Measurements from ENCODE around the gene SNCB. TPM values are rescaled to one million over a fixed set of nuclear protein-coding genes. Genes with fewer than 3 reads are reported as not detected.

Gene SNCB
- total and polyA plus RNA-seq, 2 donors from 2014 or later: not detected

DNA sequence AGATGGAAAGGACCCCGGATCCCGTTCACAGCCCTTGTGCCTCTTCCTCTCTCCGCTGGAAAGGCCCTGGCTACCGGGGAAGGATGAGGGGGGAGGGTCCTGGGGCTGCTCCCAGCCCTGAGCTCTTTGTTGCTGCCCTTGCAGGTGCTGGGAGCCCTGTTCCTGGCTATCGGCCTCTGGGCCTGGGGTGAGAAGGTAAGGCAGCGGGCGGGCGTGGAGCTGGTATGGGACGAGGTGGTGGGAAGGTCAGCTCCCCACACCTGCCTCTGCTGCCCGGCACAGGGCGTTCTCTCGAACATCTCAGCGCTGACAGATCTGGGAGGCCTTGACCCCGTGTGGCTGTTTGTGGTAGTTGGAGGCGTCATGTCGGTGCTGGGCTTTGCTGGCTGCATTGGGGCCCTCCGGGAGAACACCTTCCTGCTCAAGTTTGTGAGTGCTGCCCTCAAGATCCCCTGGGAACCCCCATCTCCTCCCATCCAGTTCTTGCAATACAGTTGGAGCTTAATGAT, 21.2 kb upstream of the SNCB start:
- no peak overlapping the region for H3K4me3 ChIP-seq (ENCODE audit: low read length in 3 of 3)
- TF ChIP-seq, protein P1, sequence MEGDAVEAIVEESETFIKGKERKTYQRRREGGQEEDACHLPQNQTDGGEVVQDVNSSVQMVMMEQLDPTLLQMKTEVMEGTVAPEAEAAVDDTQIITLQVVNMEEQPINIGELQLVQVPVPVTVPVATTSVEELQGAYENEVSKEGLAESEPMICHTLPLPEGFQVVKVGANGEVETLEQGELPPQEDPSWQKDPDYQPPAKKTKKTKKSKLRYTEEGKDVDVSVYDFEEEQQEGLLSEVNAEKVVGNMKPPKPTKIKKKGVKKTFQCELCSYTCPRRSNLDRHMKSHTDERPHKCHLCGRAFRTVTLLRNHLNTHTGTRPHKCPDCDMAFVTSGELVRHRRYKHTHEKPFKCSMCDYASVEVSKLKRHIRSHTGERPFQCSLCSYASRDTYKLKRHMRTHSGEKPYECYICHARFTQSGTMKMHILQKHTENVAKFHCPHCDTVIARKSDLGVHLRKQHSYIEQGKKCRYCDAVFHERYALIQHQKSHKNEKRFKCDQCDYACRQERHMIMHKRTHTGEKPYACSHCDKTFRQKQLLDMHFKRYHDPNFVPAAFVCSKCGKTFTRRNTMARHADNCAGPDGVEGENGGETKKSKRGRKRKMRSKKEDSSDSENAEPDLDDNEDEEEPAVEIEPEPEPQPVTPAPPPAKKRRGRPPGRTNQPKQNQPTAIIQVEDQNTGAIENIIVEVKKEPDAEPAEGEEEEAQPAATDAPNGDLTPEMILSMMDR (IDR thresholded peaks at IDR 0.05; ENCODE audit: borderline replicate concordance, extremely low read depth, insufficient read depth): no peak
- H3K27me3 ChIP-seq (ENCODE audit: control insufficient read depth, insufficient read depth, low read length): no peaks in the 10 kb centered on the region
- FAIRE-seq: no peak
- no peak overlapping the region for H3K9ac ChIP-seq (ENCODE audit: low read length in 3 of 3)
- intact Hi-C loops (cut with DNase I): no loop called here
- H3K4me1 ChIP-seq (ENCODE audit: control insufficient read depth in 2 of 3, insufficient read depth in 2 of 3, low read depth in 1 of 3, low read length in 3 of 3): peaks cover 0 to 11% (median 7%) of the 10 kb centered on the region in 3 donors
- no peak for DNase-seq
- H3K36me3 ChIP-seq (ENCODE audit: control insufficient read depth in 2 of 3, insufficient read depth in 3 of 3, low read length in 3 of 3): peaks cover 0 to 5% (median 2%) of the 10 kb centered on the region in 3 donors
- no peak overlapping the region for H3K27ac ChIP-seq (ENCODE audit: low read depth in 2 of 2, low read length in 2 of 2)
- H3K9me3 ChIP-seq (ENCODE audit: control insufficient read depth in 2 of 3, insufficient read depth in 1 of 3, low read length in 3 of 3): no peaks in the 10 kb centered on the region

DNA sequence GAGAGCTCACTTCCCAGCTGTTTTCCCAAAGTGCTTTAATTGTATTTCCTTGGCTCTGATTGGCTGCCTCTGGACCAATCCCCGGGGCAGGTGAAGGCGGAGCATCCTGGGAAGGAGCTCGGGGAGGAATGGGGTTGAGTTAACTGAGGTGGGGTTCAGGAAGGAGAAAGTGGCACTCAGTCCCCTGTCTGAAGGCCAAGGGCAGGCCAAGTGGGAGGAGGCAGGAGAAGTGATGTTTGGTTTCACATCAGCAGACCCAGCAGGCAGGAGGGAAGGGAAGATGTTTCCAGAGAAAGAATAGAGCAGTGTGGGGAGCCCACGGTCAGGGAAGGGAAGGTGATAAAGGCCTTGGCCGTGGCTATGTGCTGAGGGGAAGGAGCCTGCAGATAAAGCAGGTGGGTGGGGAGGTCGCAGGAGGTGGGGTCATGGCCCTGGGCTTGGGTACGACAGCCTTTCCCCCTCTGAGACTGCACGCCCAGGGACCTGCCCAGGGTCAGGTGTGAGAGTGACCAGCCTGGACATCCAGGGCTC, 20.1 kb upstream of the SNCB start:
- Histone ChIP-seq H3K36me3 (ENCODE audit: control insufficient read depth in 2 of 3, insufficient read depth in 3 of 3, low read length in 3 of 3) (peaks cover 0 to 5% (median 2%) of the 10 kb centered on the region in 3 donors), H3K4me1 (ENCODE audit: control insufficient read depth in 2 of 3, insufficient read depth in 2 of 3, low read depth in 1 of 3, low read length in 3 of 3) (peaks cover 0 to 11% (median 7%) of the 10 kb centered on the region in 3 donors), H3K9me3 (ENCODE audit: control insufficient read depth in 2 of 3, insufficient read depth in 1 of 3, low read length in 3 of 3) (no peaks in the 10 kb centered on the region), H3K9ac (ENCODE audit: low read length in 3 of 3) (no peak overlapping the region), H3K4me3 (ENCODE audit: low read length in 3 of 3) (no peak overlapping the region), H3K27ac (ENCODE audit: low read depth in 2 of 2, low read length in 2 of 2) (no peak overlapping the region), H3K27me3 (ENCODE audit: control insufficient read depth, insufficient read depth, low read length) (no peaks in the 10 kb centered on the region)
- intact Hi-C loops (cut with DNase I): no loop called here
- no peak for FAIRE-seq
- TF ChIP-seq, protein P1 (IDR thresholded peaks at IDR 0.05; ENCODE audit: borderline replicate concordance, extremely low read depth, insufficient read depth): no peak
- no peak for DNase-seq

DNA sequence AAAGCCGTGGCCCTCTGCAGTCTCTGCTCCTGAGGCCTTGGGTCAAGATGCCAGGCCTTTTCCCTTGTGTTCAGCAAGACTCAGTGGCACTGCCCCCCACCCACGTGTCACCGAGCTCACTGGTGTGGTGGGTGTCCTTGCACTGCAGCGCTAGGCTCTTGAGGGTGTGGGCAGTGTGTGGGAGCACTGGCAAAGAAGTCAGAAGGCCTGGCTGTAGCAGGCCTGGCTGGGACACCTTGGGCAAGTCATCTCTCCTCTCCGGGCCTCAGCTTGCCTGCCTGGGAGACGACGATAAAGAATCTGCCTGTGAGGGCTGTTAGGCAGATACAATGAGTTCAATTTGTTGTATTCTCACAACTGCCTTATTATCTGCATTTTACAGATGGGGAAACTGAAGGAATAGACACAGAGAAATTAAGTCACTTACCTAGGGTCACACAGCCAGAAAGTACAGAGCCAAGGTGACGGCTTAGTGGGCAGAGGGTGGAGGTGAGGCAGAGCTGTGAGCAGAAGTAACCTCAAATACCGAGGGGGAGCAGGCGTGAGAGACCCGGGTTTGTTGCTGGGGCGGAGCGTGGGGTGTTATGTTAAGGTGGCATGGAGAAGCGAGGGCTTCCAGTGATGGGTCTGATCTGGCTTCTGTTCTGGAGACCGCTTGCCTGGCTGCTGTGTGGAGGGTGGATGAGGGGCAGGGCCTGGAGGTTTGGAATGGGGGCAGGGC, 18.3 kb upstream of the SNCB start:
- intact Hi-C loops (cut with DNase I): no loop called here
- Histone ChIP-seq H3K27me3 (ENCODE audit: control insufficient read depth, insufficient read depth, low read length) (no peaks in the 10 kb centered on the region), H3K27ac (ENCODE audit: low read depth in 2 of 2, low read length in 2 of 2) (no peak overlapping the region), H3K9ac (ENCODE audit: low read length in 3 of 3) (peak overlapping the region in 1 of 3 donors; percentile 65), H3K9me3 (ENCODE audit: control insufficient read depth in 2 of 3, insufficient read depth in 1 of 3, low read length in 3 of 3) (no peaks in the 10 kb centered on the region), H3K36me3 (ENCODE audit: control insufficient read depth in 2 of 3, insufficient read depth in 3 of 3, low read length in 3 of 3) (peaks cover 0 to 3% (median 2%) of the 10 kb centered on the region in 3 donors), H3K4me3 (ENCODE audit: low read length in 3 of 3) (peak overlapping the region in 2 of 3 donors; percentile 64 to 84), H3K4me1 (ENCODE audit: control insufficient read depth in 2 of 3, insufficient read depth in 2 of 3, low read depth in 1 of 3, low read length in 3 of 3) (peaks cover 0 to 11% (median 7%) of the 10 kb centered on the region in 3 donors)
- TF ChIP-seq, protein P1 (IDR thresholded peaks at IDR 0.05; ENCODE audit: borderline replicate concordance, extremely low read depth, insufficient read depth): no peak
- DNase-seq (peak in 1 of 5 donors; percentile 52), FAIRE-seq (no peak)

Measured in kidney (tissue), 14 donors.